Measurements from ENCODE around the gene FRMPD4. TPM values are rescaled to one million over a fixed set of nuclear protein-coding genes. Genes with fewer than 3 reads are reported as not detected.

FRMPD4 gene
- total RNA-seq, 2 donors from 2014 or later: 0.02 to 0.35 TPM

DNA sequence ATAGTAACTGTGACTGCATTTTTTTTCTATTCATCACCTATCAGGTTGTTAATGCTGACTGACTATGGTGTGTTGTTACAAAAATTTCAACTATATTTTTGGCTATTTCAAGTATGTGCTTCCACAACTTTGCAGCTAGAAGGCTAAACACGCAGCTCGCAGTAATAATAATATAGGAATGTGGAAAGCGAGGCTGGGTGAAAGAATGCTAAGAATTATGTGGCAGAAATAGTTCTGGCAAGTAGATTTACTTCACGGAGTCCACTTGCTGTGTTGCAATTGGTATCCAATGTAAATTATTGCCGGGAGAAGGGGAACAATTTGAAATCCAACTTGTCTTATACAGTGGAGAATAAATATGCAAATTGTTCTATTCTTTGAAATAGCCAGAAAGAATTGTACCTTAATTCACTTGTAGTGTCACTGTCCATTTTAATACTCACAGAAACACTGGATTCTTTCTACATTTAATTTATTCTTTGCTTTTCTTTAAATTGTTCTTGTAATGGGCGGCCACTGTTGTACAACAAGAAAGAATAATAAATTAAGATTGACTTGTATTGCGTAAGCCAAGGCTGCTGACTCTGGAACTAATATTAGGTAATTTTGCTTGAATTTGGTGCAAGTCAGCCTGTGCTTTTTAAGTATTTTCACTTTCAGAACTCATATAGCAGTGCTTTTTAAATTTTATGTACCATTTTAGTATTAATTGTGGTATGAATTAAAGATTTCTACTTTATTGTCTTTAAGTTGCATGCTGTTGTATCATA lies 154.9 kb downstream of the FRMPD4 start:
- H3K4me1 ChIP-seq: no peaks in the 10 kb centered on the region

DNA sequence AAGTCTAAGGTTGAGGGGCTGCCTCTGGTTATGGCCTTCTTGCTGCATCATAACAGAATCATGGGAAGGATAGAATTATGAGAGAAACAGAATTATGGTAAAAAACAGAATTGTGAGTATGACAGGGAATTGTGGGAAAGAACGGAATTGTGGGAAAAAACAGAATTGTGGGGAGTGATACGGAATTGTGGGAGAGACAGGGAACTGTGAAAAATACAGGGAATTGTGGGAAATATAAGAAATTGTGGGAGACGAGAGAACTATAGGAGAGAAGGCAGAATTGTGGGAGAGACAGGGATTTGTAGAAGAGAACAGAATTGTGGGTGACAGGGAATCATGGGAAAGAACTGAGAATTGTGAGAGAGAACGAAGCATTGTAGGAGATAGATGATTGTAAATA lies 159.1 kb downstream of the FRMPD4 start:
- Histone ChIP-seq H3K27ac (no peak overlapping the region), H3K4me1 (no peaks in the 10 kb centered on the region), H3K9me3 (no peaks in the 10 kb centered on the region), H3K27me3 (no peaks in the 10 kb centered on the region), H3K4me3 (no peak overlapping the region), H3K36me3 (no peaks in the 10 kb centered on the region), H3K9ac (ENCODE audit: low read depth in 2 of 2, low read length in 2 of 2) (no peak overlapping the region)
- intact Hi-C loops (cut with DNase I): no loop called here
- TF ChIP-seq, protein P1, sequence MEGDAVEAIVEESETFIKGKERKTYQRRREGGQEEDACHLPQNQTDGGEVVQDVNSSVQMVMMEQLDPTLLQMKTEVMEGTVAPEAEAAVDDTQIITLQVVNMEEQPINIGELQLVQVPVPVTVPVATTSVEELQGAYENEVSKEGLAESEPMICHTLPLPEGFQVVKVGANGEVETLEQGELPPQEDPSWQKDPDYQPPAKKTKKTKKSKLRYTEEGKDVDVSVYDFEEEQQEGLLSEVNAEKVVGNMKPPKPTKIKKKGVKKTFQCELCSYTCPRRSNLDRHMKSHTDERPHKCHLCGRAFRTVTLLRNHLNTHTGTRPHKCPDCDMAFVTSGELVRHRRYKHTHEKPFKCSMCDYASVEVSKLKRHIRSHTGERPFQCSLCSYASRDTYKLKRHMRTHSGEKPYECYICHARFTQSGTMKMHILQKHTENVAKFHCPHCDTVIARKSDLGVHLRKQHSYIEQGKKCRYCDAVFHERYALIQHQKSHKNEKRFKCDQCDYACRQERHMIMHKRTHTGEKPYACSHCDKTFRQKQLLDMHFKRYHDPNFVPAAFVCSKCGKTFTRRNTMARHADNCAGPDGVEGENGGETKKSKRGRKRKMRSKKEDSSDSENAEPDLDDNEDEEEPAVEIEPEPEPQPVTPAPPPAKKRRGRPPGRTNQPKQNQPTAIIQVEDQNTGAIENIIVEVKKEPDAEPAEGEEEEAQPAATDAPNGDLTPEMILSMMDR (IDR thresholded peaks at IDR 0.05): no peak
- no peak for DNase-seq

More for the DNA sequence above, 154.9 kb downstream of the FRMPD4 start:
- no peak overlapping the region for H3K4me3 ChIP-seq
- H3K9ac ChIP-seq (ENCODE audit: low read depth in 2 of 2, low read length in 2 of 2): no peak overlapping the region
- intact Hi-C loops (cut with DNase I): no loop called here
- H3K27me3 ChIP-seq: no peaks in the 10 kb centered on the region
- H3K36me3 ChIP-seq: no peaks in the 10 kb centered on the region
- no peak overlapping the region for H3K27ac ChIP-seq
- DNase-seq: no peak
- TF ChIP-seq, protein P1 (IDR thresholded peaks at IDR 0.05): no peak
- H3K9me3 ChIP-seq: no peaks in the 10 kb centered on the region

DNA sequence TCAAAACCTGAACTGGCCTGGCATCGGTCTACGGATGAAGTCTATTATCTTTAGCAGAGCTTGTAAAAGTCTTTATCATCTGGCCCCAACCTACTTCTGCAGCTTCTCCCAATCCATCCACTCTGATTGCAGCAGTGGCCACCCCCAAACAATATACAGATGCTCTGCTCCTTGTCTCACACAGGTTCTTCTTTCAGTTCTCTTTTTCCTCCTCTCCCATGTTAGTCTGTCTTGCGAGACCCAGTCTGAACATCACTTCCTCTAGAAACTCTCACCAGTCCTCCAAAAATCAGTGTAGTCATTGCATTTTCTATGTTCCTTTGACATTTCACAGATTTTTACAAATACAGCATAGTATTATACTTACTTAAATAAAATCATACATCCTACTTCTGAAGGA lies 163.0 kb downstream of the FRMPD4 start:
- H3K27me3 ChIP-seq: no peaks in the 10 kb centered on the region
- no peak overlapping the region for H3K9ac ChIP-seq (ENCODE audit: low read depth in 2 of 2, low read length in 2 of 2)
- no peak overlapping the region for H3K4me3 ChIP-seq
- intact Hi-C loops (cut with DNase I): no loop called here
- DNase-seq: no peak
- H3K27ac ChIP-seq: no peak overlapping the region
- H3K4me1 ChIP-seq: no peaks in the 10 kb centered on the region
- no peaks in the 10 kb centered on the region for H3K36me3 ChIP-seq
- TF ChIP-seq, protein P1 (IDR thresholded peaks at IDR 0.05): no peak
- H3K9me3 ChIP-seq: no peaks in the 10 kb centered on the region

DNA sequence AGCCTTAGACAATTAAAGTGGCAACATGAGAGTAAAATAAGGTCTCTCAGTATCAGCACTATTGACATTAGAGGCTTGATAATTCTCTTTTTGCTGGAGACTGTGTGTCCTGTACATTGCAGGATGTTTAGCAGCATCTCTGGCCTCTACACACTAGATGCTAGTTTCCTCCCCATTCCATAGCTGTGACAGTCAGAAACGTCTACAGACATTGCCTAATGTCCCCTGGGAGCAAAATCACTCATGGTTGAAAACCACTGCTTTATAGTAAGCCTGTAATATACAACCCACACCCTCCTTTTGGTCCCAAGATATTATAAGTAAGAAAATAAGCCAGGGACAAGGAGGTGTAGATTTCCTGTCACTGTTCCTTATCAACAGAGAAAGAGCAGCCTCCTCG lies 166.0 kb downstream of the FRMPD4 start:
- no peak for DNase-seq
- H3K9ac ChIP-seq (ENCODE audit: low read depth in 2 of 2, low read length in 2 of 2): no peak overlapping the region
- intact Hi-C loops (cut with DNase I): no loop called here
- H3K4me3 ChIP-seq: no peak overlapping the region
- H3K36me3 ChIP-seq: no peaks in the 10 kb centered on the region
- H3K4me1 ChIP-seq: no peaks in the 10 kb centered on the region
- no peaks in the 10 kb centered on the region for H3K27me3 ChIP-seq
- TF ChIP-seq, protein P1 (IDR thresholded peaks at IDR 0.05): no peak
- no peaks in the 10 kb centered on the region for H3K9me3 ChIP-seq
- H3K27ac ChIP-seq: no peak overlapping the region

DNA sequence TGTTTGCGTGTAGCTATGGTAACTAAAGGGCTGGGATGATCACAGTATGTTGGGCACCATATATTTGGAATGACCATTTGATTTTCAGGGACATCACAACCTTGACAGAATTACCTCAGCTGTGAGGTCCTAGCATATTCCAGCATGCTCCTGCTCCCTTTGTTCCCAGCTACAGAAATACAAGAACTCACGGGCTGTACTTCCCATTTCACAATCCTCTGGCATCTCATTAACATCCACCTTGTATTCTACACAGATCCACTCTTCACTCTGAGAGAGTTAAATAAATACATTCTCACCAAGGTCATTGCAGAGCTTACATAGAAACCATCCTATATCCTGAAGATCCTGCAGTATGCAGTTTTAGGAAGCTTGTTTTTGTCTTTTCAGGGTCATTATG lies 169.7 kb downstream of the FRMPD4 start:
- H3K27me3 ChIP-seq: no peaks in the 10 kb centered on the region
- TF ChIP-seq, protein P1 (IDR thresholded peaks at IDR 0.05): no peak
- no peaks in the 10 kb centered on the region for H3K36me3 ChIP-seq
- intact Hi-C loops (cut with DNase I): no loop called here
- H3K9me3 ChIP-seq: no peaks in the 10 kb centered on the region
- no peak overlapping the region for H3K27ac ChIP-seq
- DNase-seq: no peak
- H3K4me1 ChIP-seq: no peaks in the 10 kb centered on the region
- no peak overlapping the region for H3K4me3 ChIP-seq
- no peak overlapping the region for H3K9ac ChIP-seq (ENCODE audit: low read depth in 2 of 2, low read length in 2 of 2)
